DND-41 (cell line): ENCODE results near the gene AK5.
A peak's percentile ranks its signal among the peaks of the same experiment; 100 is the strongest.

Source experiments
- ATAC-seq: fragments of 200-7000 bp; cut with Tn5 transposase; 3 replicates; pipeline ENCODE4 v1.9.1; 2021; ENCODE audit warnings: low read depth; ENCODE audit not compliant: insufficient read depth
- DNase-seq: peaks from one replicate; pipeline ENCODE4 v3.0.0-alpha.2; 2020
- H2AFZ ChIP-seq: 2 replicates; pipeline ENCODE4 v1.6.0; 2012; ENCODE audit warnings: low read depth, low read length
- H3K27ac ChIP-seq: 2 replicates; pipeline ENCODE4 v1.5.1; 2012; ENCODE audit warnings: low read length, inconsistent platforms
- H3K27me3 ChIP-seq: fragments of 200-600 bp; sonication (generic); 2 replicates; pipeline ENCODE4 v1.6.0; 2012; ENCODE audit warnings: low read length, mild to moderate bottlenecking, inconsistent platforms; ENCODE audit not compliant: insufficient read depth, poor library complexity
- H3K36me3 ChIP-seq: 2 replicates; pipeline ENCODE4 v1.5.1; 2012; ENCODE audit warnings: low read length, inconsistent platforms; ENCODE audit not compliant: insufficient read depth
- H3K4me1 ChIP-seq: 2 replicates; pipeline ENCODE4 v1.5.1; 2012; ENCODE audit warnings: mild to moderate bottlenecking, low read length; ENCODE audit not compliant: insufficient read depth
- H3K4me2 ChIP-seq: 2 replicates; pipeline ENCODE4 v1.6.0; 2012; ENCODE audit warnings: mild to moderate bottlenecking, moderate library complexity, low read length, inconsistent platforms; ENCODE audit not compliant: insufficient read depth
- H3K4me3 ChIP-seq, 2 experiments: fragments of 200-600 bp in 1 of 2; shearing (Covaris generic) in 1 of 2; 2 replicates each; pipeline ENCODE4 v1.5.1; 2012 to 2016; ENCODE audit warnings: inconsistent platforms in 2 of 2, low read length in 2 of 2, mild to moderate bottlenecking in 2 of 2, low read depth in 1 of 2, moderate library complexity in 1 of 2
- H3K79me2 ChIP-seq: 2 replicates; pipeline ENCODE4 v1.6.0; 2012; ENCODE audit warnings: low read length, inconsistent platforms; ENCODE audit not compliant: insufficient read depth
- H3K9ac ChIP-seq: 2 replicates; pipeline ENCODE4 v1.6.0; 2012; ENCODE audit warnings: low read depth, mild to moderate bottlenecking, inconsistent platforms, low read length, moderate library complexity
- H3K9me3 ChIP-seq: 2 replicates; pipeline ENCODE4 v1.5.1; 2012; ENCODE audit warnings: low read length, moderate library complexity, mild to moderate bottlenecking, inconsistent platforms; ENCODE audit not compliant: insufficient read depth, severe bottlenecking
- H4K20me1 ChIP-seq: 2 replicates; pipeline ENCODE4 v1.6.0; 2012; ENCODE audit warnings: low read length; ENCODE audit not compliant: insufficient read depth
- EZH2 ChIP-seq: IDR thresholded peaks from 3 replicates; pipeline ENCODE4 v1.6.1; 2012; ENCODE audit warnings: borderline replicate concordance, low read depth, mild to moderate bottlenecking, moderate library complexity, low read length, inconsistent platforms; ENCODE audit not compliant: severe bottlenecking
- TF ChIP-seq, protein P1 (sequence below): IDR thresholded peaks from 2 replicates; pipeline ENCODE4 v1.5.1; 2012; ENCODE audit warnings: borderline replicate concordance, low read length, moderate library complexity, mild to moderate bottlenecking; ENCODE audit not compliant: poor library complexity, severe bottlenecking; ENCODE audit errors: extremely low read depth

Gene AK5

DNA sequence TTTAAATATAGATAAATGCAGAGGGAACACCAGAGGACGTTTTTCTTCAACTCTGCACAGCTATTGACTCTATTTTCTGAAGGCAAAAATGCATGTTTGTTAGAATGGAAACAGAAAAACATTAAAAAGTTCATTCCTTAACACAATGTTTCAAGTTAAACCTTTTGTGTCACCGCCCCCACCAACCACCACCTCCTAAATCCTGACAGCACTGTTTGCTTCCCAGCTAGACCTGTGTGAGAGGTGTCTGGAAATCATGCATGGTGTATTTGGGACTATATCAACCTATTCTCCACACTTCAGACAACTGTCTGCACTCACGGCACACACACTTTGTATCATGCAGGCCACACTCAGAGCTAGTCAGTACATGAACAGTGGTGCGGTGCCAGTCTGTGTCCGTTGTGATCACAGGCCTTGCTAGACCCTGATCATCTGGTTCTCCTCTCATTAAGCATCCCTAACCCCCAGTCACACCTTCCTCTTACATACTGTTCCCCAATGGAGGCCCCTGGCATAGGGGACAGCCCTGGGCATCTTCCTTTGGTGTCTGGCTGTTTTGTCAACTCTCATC lies 276.9 kb downstream of the AK5 start:
- H3K9ac ChIP-seq = no peak overlapping the region
- no peak for DNase-seq

DNA sequence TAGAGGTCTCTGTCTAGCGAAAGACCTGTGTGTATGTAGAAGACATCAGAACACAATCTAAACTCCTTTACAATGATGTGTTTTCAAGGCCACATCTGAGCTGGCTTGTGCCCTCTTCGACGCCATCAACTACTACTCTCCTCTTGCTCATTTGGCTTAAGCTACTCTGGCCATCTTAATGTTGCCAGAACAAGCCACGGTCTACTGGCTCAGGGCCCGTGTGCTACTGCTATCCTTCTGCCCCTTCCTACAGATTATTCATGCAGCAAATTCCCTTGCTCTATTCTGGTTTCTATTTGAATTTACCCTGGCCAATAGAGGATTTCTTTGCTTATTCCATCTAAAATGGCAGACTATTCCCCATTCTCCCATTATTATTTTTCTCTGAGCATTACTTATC lies 278.9 kb downstream of the AK5 start:
- no peak for TF ChIP-seq EZH2
- TF ChIP-seq, protein P1, sequence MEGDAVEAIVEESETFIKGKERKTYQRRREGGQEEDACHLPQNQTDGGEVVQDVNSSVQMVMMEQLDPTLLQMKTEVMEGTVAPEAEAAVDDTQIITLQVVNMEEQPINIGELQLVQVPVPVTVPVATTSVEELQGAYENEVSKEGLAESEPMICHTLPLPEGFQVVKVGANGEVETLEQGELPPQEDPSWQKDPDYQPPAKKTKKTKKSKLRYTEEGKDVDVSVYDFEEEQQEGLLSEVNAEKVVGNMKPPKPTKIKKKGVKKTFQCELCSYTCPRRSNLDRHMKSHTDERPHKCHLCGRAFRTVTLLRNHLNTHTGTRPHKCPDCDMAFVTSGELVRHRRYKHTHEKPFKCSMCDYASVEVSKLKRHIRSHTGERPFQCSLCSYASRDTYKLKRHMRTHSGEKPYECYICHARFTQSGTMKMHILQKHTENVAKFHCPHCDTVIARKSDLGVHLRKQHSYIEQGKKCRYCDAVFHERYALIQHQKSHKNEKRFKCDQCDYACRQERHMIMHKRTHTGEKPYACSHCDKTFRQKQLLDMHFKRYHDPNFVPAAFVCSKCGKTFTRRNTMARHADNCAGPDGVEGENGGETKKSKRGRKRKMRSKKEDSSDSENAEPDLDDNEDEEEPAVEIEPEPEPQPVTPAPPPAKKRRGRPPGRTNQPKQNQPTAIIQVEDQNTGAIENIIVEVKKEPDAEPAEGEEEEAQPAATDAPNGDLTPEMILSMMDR = no peak
- Histone ChIP-seq H3K9ac (no peak overlapping the region), H3K4me1 (no peaks in the 10 kb centered on the region), H4K20me1 (no peaks in the 10 kb centered on the region), H3K27ac (no peak overlapping the region), H3K9me3 (no peaks in the 10 kb centered on the region), H3K27me3 (no peaks in the 10 kb centered on the region), H3K4me3 (no peak overlapping the region), H3K4me2 (no peak overlapping the region), H2AFZ (no peak overlapping the region), H3K79me2 (no peaks in the 10 kb centered on the region), H3K36me3 (peaks cover 45% of the 10 kb centered on the region)
- DNase-seq (no peak), ATAC-seq (no peak)

More for the DNA sequence above, 276.9 kb downstream of the AK5 start:
- Histone ChIP-seq H2AFZ (no peak overlapping the region), H3K79me2 (no peaks in the 10 kb centered on the region), H3K27ac (no peak overlapping the region), H3K9me3 (no peaks in the 10 kb centered on the region), H3K27me3 (no peaks in the 10 kb centered on the region), H3K4me2 (no peak overlapping the region), H3K36me3 (peaks cover 27% of the 10 kb centered on the region; the same call in 1 of the 2 replicates), H3K4me3 (no peak overlapping the region), H3K4me1 (no peaks in the 10 kb centered on the region), H4K20me1 (no peaks in the 10 kb centered on the region)
- no peak for TF ChIP-seq EZH2
- TF ChIP-seq, protein P1 = no peak
- 0 out of 3 replicates have a peak, but pooled peaks have one; percentile 13 for ATAC-seq

DNA sequence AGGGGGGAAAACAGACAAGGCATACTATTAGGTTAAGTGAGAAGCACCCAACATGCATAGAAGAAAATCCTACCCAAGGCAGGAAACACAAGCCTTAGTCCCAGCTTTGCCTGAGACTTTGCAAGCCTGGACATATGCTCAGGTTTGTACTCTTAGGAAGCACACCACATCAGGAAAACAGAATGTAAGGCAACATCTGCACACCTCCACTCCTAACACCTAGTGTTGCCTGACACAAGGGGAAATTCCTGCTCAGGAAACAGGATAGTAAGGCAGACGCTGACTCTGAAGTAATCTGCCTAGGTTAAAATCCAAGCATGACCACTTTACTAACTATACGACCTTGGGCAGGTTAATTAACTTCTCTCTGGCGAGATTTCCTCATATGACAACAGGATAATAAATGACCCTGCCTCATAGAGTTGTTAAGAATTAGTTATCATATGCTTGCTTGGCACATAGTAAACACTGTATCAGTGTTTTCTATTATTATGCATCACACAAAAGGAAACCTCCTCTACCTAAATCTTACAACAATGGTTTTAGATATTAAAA lies 280.9 kb downstream of the AK5 start:
- no peak for ATAC-seq

More for the DNA sequence above, 280.9 kb downstream of the AK5 start:
- no peak overlapping the region for H3K4me3 ChIP-seq
- H3K4me2 ChIP-seq = no peak overlapping the region
- no peak overlapping the region for H3K9ac ChIP-seq
- H3K79me2 ChIP-seq = no peaks in the 10 kb centered on the region
- TF ChIP-seq EZH2 = no peak
- TF ChIP-seq, protein P1 = no peak
- no peaks in the 10 kb centered on the region for H3K4me1 ChIP-seq
- no peaks in the 10 kb centered on the region for H3K27me3 ChIP-seq
- H3K9me3 ChIP-seq = no peaks in the 10 kb centered on the region
- H4K20me1 ChIP-seq = no peaks in the 10 kb centered on the region
- no peak overlapping the region for H2AFZ ChIP-seq
- DNase-seq = no peak
- H3K27ac ChIP-seq = no peak overlapping the region
- peaks cover 64% of the 10 kb centered on the region for H3K36me3 ChIP-seq
